Measurements from ENCODE around the gene CAMSAP1.
"Not testable (repeated sequence)": the region's sequence is repeated elsewhere in the genome, so short reads cannot be mapped to it uniquely, and the experiment has no call there.

CAMSAP1 gene

GRCh38 chr9:135901031-135901758 is 6.2 kb downstream of the CAMSAP1 start:
- TF ChIP-seq POLR2A (IDR thresholded peaks at IDR 0.05; ENCODE audit: low read depth, low read length) (no peak), TAF1 (IDR thresholded peaks at IDR 0.05; ENCODE audit: borderline replicate concordance, low read depth, low read length) (no peak), POLR2AphosphoS5 (IDR thresholded peaks at IDR 0.05; ENCODE audit: low read depth, low read length) (no peak)
- no peak for DNase-seq (ENCODE audit: insufficient read length)
- FAIRE-seq: no peak

GRCh38 chr9:135898634-135899407 is 8.5 kb downstream of the CAMSAP1 start:
- no peak for TF ChIP-seq POLR2A (IDR thresholded peaks at IDR 0.05; ENCODE audit: low read depth, low read length)
- no peak for TF ChIP-seq TAF1 (IDR thresholded peaks at IDR 0.05; ENCODE audit: borderline replicate concordance, low read depth, low read length)
- no peak for TF ChIP-seq POLR2AphosphoS5 (IDR thresholded peaks at IDR 0.05; ENCODE audit: low read depth, low read length)
- DNase-seq (ENCODE audit: insufficient read length) (no peak), FAIRE-seq (no peak)

GRCh38 chr9:135896626-135897025 is 10.7 kb downstream of the CAMSAP1 start:
- DNase-seq (ENCODE audit: insufficient read length) (no peak), FAIRE-seq (no peak)
- TF ChIP-seq TAF1 (IDR thresholded peaks at IDR 0.05; ENCODE audit: borderline replicate concordance, low read depth, low read length) (no peak), POLR2AphosphoS5 (IDR thresholded peaks at IDR 0.05; ENCODE audit: low read depth, low read length) (no peak), POLR2A (IDR thresholded peaks at IDR 0.05; ENCODE audit: low read depth, low read length) (no peak)

- DNase-seq (ENCODE audit: insufficient read length) (no peak), FAIRE-seq (no peak)
- TF ChIP-seq POLR2AphosphoS5 (IDR thresholded peaks at IDR 0.05; ENCODE audit: low read depth, low read length): no peak
- TF ChIP-seq POLR2A (IDR thresholded peaks at IDR 0.05; ENCODE audit: low read depth, low read length): no peak
- no peak for TF ChIP-seq TAF1 (IDR thresholded peaks at IDR 0.05; ENCODE audit: borderline replicate concordance, low read depth, low read length)
Observed at GRCh38 chr9:135896205-135896604, 11.1 kb downstream of the CAMSAP1 start.

GRCh38 chr9:135895202-135895848 is 12.0 kb downstream of the CAMSAP1 start:
- FAIRE-seq (no peak), DNase-seq (ENCODE audit: insufficient read length) (no peak)
- TF ChIP-seq POLR2AphosphoS5 (IDR thresholded peaks at IDR 0.05; ENCODE audit: low read depth, low read length) (no peak), TAF1 (IDR thresholded peaks at IDR 0.05; ENCODE audit: borderline replicate concordance, low read depth, low read length) (no peak), POLR2A (IDR thresholded peaks at IDR 0.05; ENCODE audit: low read depth, low read length) (no peak)

- FAIRE-seq (no peak), DNase-seq (ENCODE audit: insufficient read length) (no peak)
- TF ChIP-seq POLR2AphosphoS5 (IDR thresholded peaks at IDR 0.05; ENCODE audit: low read depth, low read length): no peak
- TF ChIP-seq POLR2A (IDR thresholded peaks at IDR 0.05; ENCODE audit: low read depth, low read length): no peak
- no peak for TF ChIP-seq TAF1 (IDR thresholded peaks at IDR 0.05; ENCODE audit: borderline replicate concordance, low read depth, low read length)
Observed at GRCh38 chr9:135893104-135893503, 14.2 kb downstream of the CAMSAP1 start.

GRCh38 chr9:135892327-135892726 is 15.0 kb downstream of the CAMSAP1 start:
- DNase-seq (ENCODE audit: insufficient read length); FAIRE-seq: not testable (repeated sequence)

- no peak for FAIRE-seq
- TF ChIP-seq TAF1 (IDR thresholded peaks at IDR 0.05; ENCODE audit: borderline replicate concordance, low read depth, low read length): no peak
- no peak for TF ChIP-seq POLR2AphosphoS5 (IDR thresholded peaks at IDR 0.05; ENCODE audit: low read depth, low read length)
- TF ChIP-seq POLR2A (IDR thresholded peaks at IDR 0.05; ENCODE audit: low read depth, low read length): no peak
- DNase-seq (ENCODE audit: insufficient read length): no peak
Observed at GRCh38 chr9:135891027-135891631, 16.2 kb downstream of the CAMSAP1 start.

- no peak for TF ChIP-seq POLR2A (IDR thresholded peaks at IDR 0.05; ENCODE audit: low read depth, low read length)
- no peak for TF ChIP-seq POLR2AphosphoS5 (IDR thresholded peaks at IDR 0.05; ENCODE audit: low read depth, low read length)
- TF ChIP-seq TAF1 (IDR thresholded peaks at IDR 0.05; ENCODE audit: borderline replicate concordance, low read depth, low read length): no peak
- DNase-seq (ENCODE audit: insufficient read length) (no peak), FAIRE-seq (no peak)
Observed at GRCh38 chr9:135890190-135891026, 16.9 kb downstream of the CAMSAP1 start.

GRCh38 chr9:135889564-135890189 is 17.7 kb downstream of the CAMSAP1 start:
- no peak for TF ChIP-seq POLR2A (IDR thresholded peaks at IDR 0.05; ENCODE audit: low read depth, low read length)
- no peak for TF ChIP-seq POLR2AphosphoS5 (IDR thresholded peaks at IDR 0.05; ENCODE audit: low read depth, low read length)
- TF ChIP-seq TAF1 (IDR thresholded peaks at IDR 0.05; ENCODE audit: borderline replicate concordance, low read depth, low read length): no peak
- FAIRE-seq: no peak
- no peak for DNase-seq (ENCODE audit: insufficient read length)
